ENCODE data around the gene LPP. TPM values are rescaled to one million over a fixed set of nuclear protein-coding genes. Genes with fewer than 3 reads are reported as not detected.

The LPP gene
- total RNA-seq, 2 donors from 2014 or later = 52.7 to 56.7 TPM

DNA sequence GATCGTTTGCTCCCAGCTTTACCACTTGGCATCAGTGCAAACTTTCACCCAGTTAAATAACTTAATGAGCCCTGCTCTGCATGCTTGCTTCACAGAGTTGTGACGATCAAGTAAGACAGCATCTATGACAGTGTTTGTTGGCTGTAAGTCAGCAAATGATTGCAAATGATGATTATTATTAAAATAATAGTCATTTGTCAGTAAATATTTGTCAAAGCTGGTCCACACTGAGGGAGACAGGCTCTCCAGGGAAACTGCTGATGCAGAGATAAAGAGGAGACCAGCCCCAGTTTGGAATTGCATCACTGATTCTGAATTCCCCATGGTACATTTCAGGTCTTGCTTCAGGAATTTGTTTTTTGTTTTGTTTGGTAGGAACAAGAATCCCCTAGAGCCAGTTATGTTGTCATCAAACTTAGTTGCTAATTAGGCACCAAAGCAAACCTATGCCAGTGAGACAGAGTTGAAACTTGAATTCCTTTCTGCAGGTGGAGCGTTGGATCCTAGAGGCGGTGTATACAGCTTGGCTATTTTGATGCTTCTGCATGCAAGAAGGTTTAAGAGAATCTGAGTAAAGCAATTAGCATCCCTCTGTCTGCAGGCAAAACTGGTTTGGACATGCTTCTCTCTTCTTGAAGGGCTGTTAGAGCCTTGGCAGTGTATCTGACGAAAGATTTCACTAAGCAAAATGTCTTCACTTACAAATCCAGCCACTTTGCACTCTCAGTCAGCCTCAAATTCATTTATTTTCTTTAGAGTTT, 679.2 kb downstream of the LPP start:
- Mint-ChIP-seq H3K36me3 (no peaks in the 10 kb centered on the region), H3K4me3 (no peak overlapping the region), H3K27ac (no peak overlapping the region), H3K4me1 (ENCODE audit: low read depth in 2 of 2) (peaks cover 6 to 15% of the 10 kb centered on the region in 2 donors), H3K27me3 (no peaks in the 10 kb centered on the region), H3K9me3 (no peaks in the 10 kb centered on the region)
- DNase-seq (ENCODE audit: low spot score) (no peak), ATAC-seq (no peak)

- H3K4me3 Mint-ChIP-seq = no peak overlapping the region
- no peaks in the 10 kb centered on the region for H3K36me3 Mint-ChIP-seq
- H3K4me1 Mint-ChIP-seq (ENCODE audit: low read depth in 2 of 2) = peaks cover 6 to 17% of the 10 kb centered on the region in 2 donors
- peak overlapping the region in 1 of 2 donors; percentile 49 for H3K27ac Mint-ChIP-seq
- no peaks in the 10 kb centered on the region for H3K9me3 Mint-ChIP-seq
- ATAC-seq = no peak
- H3K27me3 Mint-ChIP-seq = no peaks in the 10 kb centered on the region
- no peak for DNase-seq (ENCODE audit: low spot score)
Measured at GRCh38 chr3:188834349-188834748, 680.4 kb downstream of the LPP start.

DNA sequence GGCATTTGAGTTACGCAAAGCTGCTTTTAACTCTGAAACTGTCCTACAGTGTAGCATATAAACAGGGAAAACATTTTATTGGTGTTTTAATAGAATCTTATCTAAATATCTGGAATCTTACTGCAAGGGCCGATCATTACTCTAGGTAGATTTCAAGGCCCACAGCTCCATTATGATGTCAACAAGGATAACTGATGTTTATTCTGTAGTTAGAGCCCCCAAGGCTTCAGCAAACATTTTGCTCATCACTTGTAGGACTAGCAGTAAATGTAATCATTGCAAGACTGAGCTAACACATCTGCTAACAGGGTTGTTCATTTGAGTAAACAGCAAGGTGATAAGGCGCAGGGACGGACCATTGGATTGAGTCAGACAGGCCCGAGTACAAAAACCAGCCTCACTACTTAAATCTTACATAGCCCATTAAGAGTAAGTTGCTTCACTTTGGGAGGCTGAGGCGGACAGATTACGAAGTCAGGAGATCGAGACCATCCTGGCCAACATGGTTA, 685.3 kb downstream of the LPP start:
- Mint-ChIP-seq H3K4me3 (no peak overlapping the region), H3K9me3 (no peaks in the 10 kb centered on the region), H3K27me3 (no peaks in the 10 kb centered on the region), H3K4me1 (ENCODE audit: low read depth in 2 of 2) (peaks cover 10 to 19% of the 10 kb centered on the region in 2 donors), H3K27ac (no peak overlapping the region), H3K36me3 (peaks cover 9% of the 10 kb centered on the region)
- no peak for DNase-seq (ENCODE audit: low spot score)
- ATAC-seq = no peak

DNA sequence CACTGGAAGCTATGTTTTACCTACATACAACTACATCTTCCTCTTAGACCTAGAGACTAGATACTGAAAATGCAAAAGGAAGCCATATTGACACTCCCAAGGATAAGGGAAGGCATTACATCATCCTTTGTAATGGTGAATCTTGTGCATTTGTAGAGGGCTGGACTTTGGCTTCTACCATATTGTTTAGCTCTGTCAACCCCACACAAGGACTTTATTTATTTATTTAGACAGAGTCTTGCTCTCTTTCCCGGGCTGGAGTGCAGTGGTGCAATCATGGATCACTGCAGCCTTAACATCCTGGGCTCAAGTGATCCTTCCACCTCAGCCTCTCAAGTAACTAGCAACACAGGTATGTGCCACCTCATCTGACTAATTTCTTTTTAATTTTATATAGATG, 686.3 kb downstream of the LPP start:
- H3K9me3 Mint-ChIP-seq = no peaks in the 10 kb centered on the region
- ATAC-seq (no peak), DNase-seq (ENCODE audit: low spot score) (no peak)
- H3K27me3 Mint-ChIP-seq = no peaks in the 10 kb centered on the region
- H3K27ac Mint-ChIP-seq = no peak overlapping the region
- peaks cover 9% of the 10 kb centered on the region for H3K36me3 Mint-ChIP-seq
- no peak overlapping the region for H3K4me3 Mint-ChIP-seq
- H3K4me1 Mint-ChIP-seq (ENCODE audit: low read depth in 2 of 2) = peaks cover 9 to 13% of the 10 kb centered on the region in 2 donors

DNA sequence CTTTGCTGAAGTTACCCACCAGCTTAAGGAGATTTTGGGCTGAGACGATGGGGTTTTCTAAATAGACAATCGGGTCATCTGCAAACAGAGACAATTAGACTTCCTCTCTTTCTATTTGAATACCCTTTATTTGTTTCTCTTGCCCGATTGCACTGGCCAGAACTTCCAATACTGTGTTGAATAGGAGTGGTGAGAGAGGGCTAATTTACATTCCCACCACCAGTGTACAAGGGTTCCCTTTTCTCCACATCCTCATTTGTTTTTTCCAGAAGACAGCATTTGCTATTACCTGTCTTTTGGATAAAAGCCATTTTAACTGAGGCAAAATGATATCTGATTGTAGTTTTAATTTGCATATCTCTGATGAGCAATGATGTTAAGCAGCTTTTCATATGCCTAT, 687.9 kb downstream of the LPP start:
- Mint-ChIP-seq H3K36me3 (peaks cover 9% of the 10 kb centered on the region), H3K9me3 (no peaks in the 10 kb centered on the region), H3K4me3 (no peak overlapping the region), H3K27me3 (no peaks in the 10 kb centered on the region), H3K4me1 (ENCODE audit: low read depth in 2 of 2) (peaks cover 9 to 17% of the 10 kb centered on the region in 2 donors), H3K27ac (peak overlapping the region in 1 of 2 donors; percentile 7)
- ATAC-seq = no peak
- DNase-seq (ENCODE audit: low spot score) = no peak

DNA sequence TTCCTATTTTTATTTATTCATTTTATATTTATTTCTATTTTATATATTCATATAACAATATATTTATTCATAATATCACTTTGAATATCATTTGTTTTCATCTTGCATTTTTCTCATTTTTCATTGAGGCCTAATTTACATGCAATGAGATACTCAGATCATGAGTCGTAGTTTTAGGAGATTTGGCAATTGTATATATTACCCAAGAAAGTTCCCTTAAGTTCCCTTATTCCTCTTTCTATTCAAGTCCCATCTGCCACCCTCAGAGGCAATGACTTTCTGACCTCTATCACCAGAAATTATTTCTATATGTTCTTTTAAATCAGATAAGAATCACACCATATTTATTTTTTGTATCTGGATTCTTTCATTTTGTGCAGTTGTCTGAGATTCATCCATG, 688.7 kb downstream of the LPP start:
- Mint-ChIP-seq H3K4me1 (ENCODE audit: low read depth in 2 of 2) (peaks cover 9 to 19% of the 10 kb centered on the region in 2 donors), H3K27me3 (no peaks in the 10 kb centered on the region), H3K36me3 (peaks cover 9% of the 10 kb centered on the region), H3K9me3 (no peaks in the 10 kb centered on the region), H3K27ac (no peak overlapping the region), H3K4me3 (no peak overlapping the region)
- ATAC-seq (no peak), DNase-seq (ENCODE audit: low spot score) (no peak)

DNA sequence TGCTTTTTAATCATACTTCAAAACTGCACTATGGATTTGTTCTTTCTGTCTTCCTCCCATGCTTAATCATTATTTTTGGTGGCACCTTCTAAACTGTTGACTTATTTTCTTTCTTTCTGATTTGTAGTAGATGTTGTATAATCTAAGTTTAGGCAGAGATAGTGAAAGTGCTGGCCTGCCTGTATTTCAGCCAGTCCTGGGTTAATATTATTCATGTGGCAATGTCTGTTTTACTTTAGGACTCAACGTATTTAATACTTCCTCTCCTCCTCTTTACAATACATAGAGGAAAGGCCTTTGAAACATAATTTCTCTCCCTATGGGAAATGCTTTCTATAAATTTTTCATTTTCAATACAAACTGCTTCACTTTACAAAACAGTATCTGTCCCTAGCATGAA, 690.1 kb downstream of the LPP start:
- ATAC-seq (no peak), DNase-seq (ENCODE audit: low spot score) (no peak)
- H3K4me3 Mint-ChIP-seq = no peak overlapping the region
- peak overlapping the region in 1 of 2 donors; percentile 71 for H3K27ac Mint-ChIP-seq
- H3K9me3 Mint-ChIP-seq = no peaks in the 10 kb centered on the region
- H3K4me1 Mint-ChIP-seq (ENCODE audit: low read depth in 2 of 2) = peaks cover 9 to 17% of the 10 kb centered on the region in 2 donors
- H3K27me3 Mint-ChIP-seq = no peaks in the 10 kb centered on the region
- peaks cover 9% of the 10 kb centered on the region for H3K36me3 Mint-ChIP-seq

- no peak overlapping the region for H3K27ac Mint-ChIP-seq
- H3K9me3 Mint-ChIP-seq = no peaks in the 10 kb centered on the region
- DNase-seq (ENCODE audit: low spot score) = no peak
- ATAC-seq = no peak
- peaks cover 9 to 13% of the 10 kb centered on the region in 2 donors for H3K4me1 Mint-ChIP-seq (ENCODE audit: low read depth in 2 of 2)
- no peak overlapping the region for H3K4me3 Mint-ChIP-seq
- peaks cover 5% of the 10 kb centered on the region for H3K36me3 Mint-ChIP-seq
- no peaks in the 10 kb centered on the region for H3K27me3 Mint-ChIP-seq
Measured at GRCh38 chr3:188845514-188845913, 691.6 kb downstream of the LPP start.

DNA sequence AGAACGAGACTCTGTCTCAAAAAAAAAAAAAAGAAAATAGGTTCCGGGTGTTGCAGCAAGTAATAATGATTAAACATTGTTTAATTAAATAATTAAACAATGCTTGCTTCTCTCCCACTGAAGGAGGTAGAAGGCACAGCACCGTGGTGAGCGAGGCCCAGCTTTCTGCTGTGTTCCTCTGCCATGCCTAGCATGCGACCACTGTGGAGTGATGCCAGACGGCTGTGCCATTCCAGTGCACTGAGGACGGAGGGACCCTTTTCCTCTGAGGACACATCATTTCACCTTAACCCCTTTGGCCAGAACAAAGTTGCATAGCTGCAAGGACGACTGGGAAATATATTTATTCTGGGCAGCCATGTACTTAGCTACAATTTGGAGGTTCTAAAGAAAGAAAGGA, 695.0 kb downstream of the LPP start:
- H3K36me3 Mint-ChIP-seq = peaks cover 1% of the 10 kb centered on the region
- no peak for DNase-seq (ENCODE audit: low spot score)
- no peaks in the 10 kb centered on the region for H3K9me3 Mint-ChIP-seq
- H3K4me3 Mint-ChIP-seq = no peak overlapping the region
- peaks cover 6 to 18% of the 10 kb centered on the region in 2 donors for H3K4me1 Mint-ChIP-seq (ENCODE audit: low read depth in 2 of 2)
- H3K27ac Mint-ChIP-seq = no peak overlapping the region
- H3K27me3 Mint-ChIP-seq = no peaks in the 10 kb centered on the region
- no peak for ATAC-seq

GRCh38 chr3:188853856-188854771, 700.2 kb downstream of the LPP start:
- peak overlapping the region in 1 of 2 donors; percentile 22 for H3K27ac Mint-ChIP-seq
- no peak for ATAC-seq
- no peak overlapping the region for H3K4me3 Mint-ChIP-seq
- H3K4me1 Mint-ChIP-seq (ENCODE audit: low read depth in 2 of 2) = peaks cover under 1 to 12% of the 10 kb centered on the region in 2 donors
- H3K9me3 Mint-ChIP-seq = no peaks in the 10 kb centered on the region
- H3K36me3 Mint-ChIP-seq = no peaks in the 10 kb centered on the region
- no peak for DNase-seq (ENCODE audit: low spot score)
- no peaks in the 10 kb centered on the region for H3K27me3 Mint-ChIP-seq

DNA sequence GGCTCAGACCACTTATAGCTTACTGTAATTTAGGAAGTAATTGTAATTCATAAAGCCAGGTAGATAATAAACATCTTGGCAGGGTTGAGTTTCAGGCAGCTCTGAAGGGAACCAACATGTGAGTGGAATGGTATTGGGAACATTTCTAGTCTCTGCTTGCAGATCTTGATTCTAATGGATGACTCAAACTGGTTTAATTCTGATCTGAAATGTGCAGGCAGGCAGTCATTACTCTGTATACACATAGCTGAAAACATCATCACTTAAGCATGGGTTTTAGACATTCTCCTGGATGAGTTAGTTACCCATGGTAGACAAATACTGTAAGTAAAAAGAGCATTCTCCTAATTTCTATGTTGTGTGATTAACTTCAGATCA, 700.8 kb downstream of the LPP start:
- no peak overlapping the region for H3K27ac Mint-ChIP-seq
- H3K27me3 Mint-ChIP-seq = no peaks in the 10 kb centered on the region
- H3K9me3 Mint-ChIP-seq = no peaks in the 10 kb centered on the region
- no peaks in the 10 kb centered on the region for H3K36me3 Mint-ChIP-seq
- no peak overlapping the region for H3K4me3 Mint-ChIP-seq
- H3K4me1 Mint-ChIP-seq (ENCODE audit: low read depth in 2 of 2) = peaks cover 4 to 12% of the 10 kb centered on the region in 2 donors
- no peak for ATAC-seq
- no peak for DNase-seq (ENCODE audit: low spot score)

GRCh38 chr3:188855675-188856074, 701.7 kb downstream of the LPP start:
- H3K27ac Mint-ChIP-seq = no peak overlapping the region
- H3K27me3 Mint-ChIP-seq = no peaks in the 10 kb centered on the region
- ATAC-seq (no peak), DNase-seq (ENCODE audit: low spot score) (no peak)
- H3K4me1 Mint-ChIP-seq (ENCODE audit: low read depth in 2 of 2) = peaks cover 4 to 12% of the 10 kb centered on the region in 2 donors
- H3K36me3 Mint-ChIP-seq = no peaks in the 10 kb centered on the region
- H3K9me3 Mint-ChIP-seq = no peaks in the 10 kb centered on the region
- H3K4me3 Mint-ChIP-seq = no peak overlapping the region

GRCh38 chr3:188860147-188860546, 706.2 kb downstream of the LPP start:
- Mint-ChIP-seq H3K27me3 (no peaks in the 10 kb centered on the region), H3K27ac (no peak overlapping the region), H3K36me3 (no peaks in the 10 kb centered on the region), H3K4me3 (no peak overlapping the region), H3K4me1 (ENCODE audit: low read depth in 2 of 2) (peaks cover 10 to 12% of the 10 kb centered on the region in 2 donors), H3K9me3 (no peaks in the 10 kb centered on the region)
- ATAC-seq (no peak), DNase-seq (ENCODE audit: low spot score) (no peak)
